ENCODE data around the gene AIMP1.

Gene AIMP1

DNA sequence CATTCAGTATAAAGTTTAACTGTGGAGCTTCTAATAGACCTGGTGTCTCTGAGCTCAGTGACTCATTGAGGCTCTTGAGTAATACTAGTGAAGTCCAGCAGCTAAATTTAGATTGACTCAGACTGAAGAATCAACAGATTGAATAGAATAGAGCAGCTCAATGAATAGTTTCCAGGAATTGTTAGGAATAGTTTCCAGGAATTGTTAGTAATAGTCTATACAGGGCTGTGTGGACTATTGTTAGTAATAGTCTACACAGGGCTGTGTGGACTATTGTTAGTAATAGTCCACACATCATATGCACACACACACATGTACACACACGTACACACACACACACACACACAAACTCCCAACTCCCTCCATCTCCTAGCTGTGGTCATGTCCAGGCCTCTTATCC, 49.3 kb downstream of the AIMP1 start:
- H3K27ac ChIP-seq = peak overlapping the region; percentile 34
- TF ChIP-seq CTCF (IDR thresholded peaks at IDR 0.05; ENCODE audit: low read depth, low read length, missing control alignments) = no peak
- peak; percentile 83 for DNase-seq

DNA sequence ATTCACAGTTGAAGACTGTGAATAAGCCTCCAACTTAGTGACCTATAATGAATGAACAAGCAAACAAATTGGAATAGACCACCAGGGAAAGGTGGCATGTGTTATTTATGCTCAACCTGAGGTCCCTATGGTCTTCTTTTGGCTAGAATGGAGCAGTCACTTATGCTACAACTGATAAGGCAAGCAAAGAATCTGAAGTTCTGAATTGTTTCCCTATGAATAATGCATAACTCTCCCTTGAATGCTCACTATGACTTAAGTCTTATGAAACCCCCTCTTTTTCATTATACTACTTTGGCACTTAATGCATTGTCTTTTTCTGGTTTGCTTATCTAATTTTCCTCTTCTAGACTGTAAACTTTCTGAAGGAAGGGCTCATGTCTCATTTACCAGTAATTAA, 49.7 kb downstream of the AIMP1 start:
- H3K36me3 ChIP-seq (replicated peaks) = no peaks in the 10 kb centered on the region
- no peaks in the 10 kb centered on the region for H3K27me3 ChIP-seq (replicated peaks)
- in situ Hi-C loops (cut with HindIII; ENCODE audit: low pct_ligation_motif_present, low sequenced_read_pairs) = no loop called here
- peak overlapping the region; percentile 34 for H3K27ac ChIP-seq
- no peak overlapping the region for H3K4me3 ChIP-seq (ENCODE audit: low read depth, low read length)
- TF ChIP-seq CTCF (IDR thresholded peaks at IDR 0.05; ENCODE audit: low read depth, low read length, missing control alignments) = no peak
- peak; percentile 28 for DNase-seq

More for the DNA sequence above, 49.3 kb downstream of the AIMP1 start:
- in situ Hi-C loops (cut with HindIII; ENCODE audit: low pct_ligation_motif_present, low sequenced_read_pairs) = no loop called here
- no peaks in the 10 kb centered on the region for H3K36me3 ChIP-seq (replicated peaks)
- no peak overlapping the region for H3K4me3 ChIP-seq (ENCODE audit: low read depth, low read length)
- H3K27me3 ChIP-seq (replicated peaks) = no peaks in the 10 kb centered on the region

DNA sequence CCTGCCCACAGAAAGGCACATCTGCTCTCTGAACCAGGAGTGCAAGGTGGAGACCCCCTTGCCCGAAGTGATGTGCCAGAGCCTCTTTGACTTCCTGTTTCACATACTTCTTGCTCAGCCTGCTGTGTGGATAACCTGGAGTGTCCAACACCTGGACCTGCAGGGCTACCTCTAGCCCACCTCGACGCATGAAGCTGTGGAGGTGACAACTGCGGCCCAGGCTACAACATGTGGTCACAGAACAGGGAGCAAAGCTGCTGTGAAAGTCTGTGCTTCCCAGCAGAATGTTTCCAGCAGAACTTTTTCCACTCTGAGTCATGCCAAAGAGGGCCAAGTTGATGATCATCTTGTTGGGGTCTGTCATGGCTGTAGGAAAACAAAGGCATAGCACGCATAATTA, 50.7 kb downstream of the AIMP1 start:
- no peaks in the 10 kb centered on the region for H3K36me3 ChIP-seq (replicated peaks)
- no peak overlapping the region for H3K27ac ChIP-seq
- H3K4me3 ChIP-seq (ENCODE audit: low read depth, low read length) = no peak overlapping the region
- DNase-seq = no peak
- in situ Hi-C loops (cut with HindIII; ENCODE audit: low pct_ligation_motif_present, low sequenced_read_pairs) = no loop called here
- TF ChIP-seq CTCF (IDR thresholded peaks at IDR 0.05; ENCODE audit: low read depth, low read length, missing control alignments) = no peak
- H3K27me3 ChIP-seq (replicated peaks) = no peaks in the 10 kb centered on the region

DNA sequence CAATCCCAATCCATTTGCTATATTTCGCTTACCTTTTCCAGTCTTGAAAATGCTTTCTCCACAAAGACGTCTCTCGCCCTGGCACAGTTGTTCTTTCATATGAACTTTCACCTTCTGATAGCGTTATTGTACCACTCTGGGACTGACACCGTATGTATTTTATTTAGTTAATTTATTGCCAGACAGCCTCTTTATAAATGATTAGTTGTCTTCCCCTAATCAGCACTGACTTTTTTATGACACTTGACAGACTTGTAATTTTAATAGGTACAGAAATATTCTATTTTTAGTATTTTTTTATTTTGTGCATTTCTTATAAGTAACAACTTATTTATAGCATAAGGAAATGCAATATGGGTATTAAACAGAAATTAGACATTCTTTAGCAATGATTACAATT, 52.3 kb downstream of the AIMP1 start, which contains the start of gene GIMD1:
Gene GIMD1, minus strand, starts transcription at position 101 of the 400 bp plus-strand sequence. CDS start 1,343 bp downstream, outside the sequence.
- no peak for DNase-seq
- H3K4me3 ChIP-seq (ENCODE audit: low read depth, low read length) = no peak within 1 kb of the TSS
- H3K36me3 ChIP-seq (replicated peaks) = no peaks in the 10 kb centered on the region
- no peak for TF ChIP-seq CTCF (IDR thresholded peaks at IDR 0.05; ENCODE audit: low read depth, low read length, missing control alignments)
- H3K27me3 ChIP-seq (replicated peaks) = no peaks in the 10 kb centered on the region
- H3K27ac ChIP-seq = no peak within 1 kb of the TSS
- in situ Hi-C loops (cut with HindIII; ENCODE audit: low pct_ligation_motif_present, low sequenced_read_pairs) = no loop called here

- H3K36me3 ChIP-seq (replicated peaks) = no peaks in the 10 kb centered on the region
- TF ChIP-seq CTCF (IDR thresholded peaks at IDR 0.05; ENCODE audit: low read depth, low read length, missing control alignments) = peak; percentile 78
- DNase-seq = peak; percentile 75
- no peaks in the 10 kb centered on the region for H3K27me3 ChIP-seq (replicated peaks)
- in situ Hi-C loops (cut with HindIII; ENCODE audit: low pct_ligation_motif_present, low sequenced_read_pairs) = no loop called here
- H3K27ac ChIP-seq = no peak overlapping the region
- no peak overlapping the region for H3K4me3 ChIP-seq (ENCODE audit: low read depth, low read length)
These were observed 53.2 kb downstream of the AIMP1 start for GRCh38 chr4:106369456-106370060.

- no peak for TF ChIP-seq CTCF (IDR thresholded peaks at IDR 0.05; ENCODE audit: low read depth, low read length, missing control alignments)
- no peaks in the 10 kb centered on the region for H3K36me3 ChIP-seq (replicated peaks)
- in situ Hi-C loops (cut with HindIII; ENCODE audit: low pct_ligation_motif_present, low sequenced_read_pairs) = no loop called here
- no peak for DNase-seq
- H3K27ac ChIP-seq = no peak overlapping the region
- H3K4me3 ChIP-seq (ENCODE audit: low read depth, low read length) = no peak overlapping the region
- H3K27me3 ChIP-seq (replicated peaks) = no peaks in the 10 kb centered on the region
These were observed 53.9 kb downstream of the AIMP1 start for GRCh38 chr4:106370214-106370613.

All from brain microvascular endothelial cell (primary cell).